SIG-M5 treated with dmso at 0.1 percent for 504 hours (cell line): Measurements from ENCODE around the gene CLDN16.

Source experiments
- DNase-seq: peaks from one replicate; lab custom pipeline; 2025; ENCODE audit not compliant: unreplicated experiment; lab: John Stamatoyannopoulos, UW

The CLDN16 gene, protein sequence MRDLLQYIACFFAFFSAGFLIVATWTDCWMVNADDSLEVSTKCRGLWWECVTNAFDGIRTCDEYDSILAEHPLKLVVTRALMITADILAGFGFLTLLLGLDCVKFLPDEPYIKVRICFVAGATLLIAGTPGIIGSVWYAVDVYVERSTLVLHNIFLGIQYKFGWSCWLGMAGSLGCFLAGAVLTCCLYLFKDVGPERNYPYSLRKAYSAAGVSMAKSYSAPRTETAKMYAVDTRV

GRCh38 chr3:190387578-190388213 lies at the start of gene CLDN16:
CLDN16 (plus strand) TSS chr3:190388163; CDS start chr3:190388330, 167 bp downstream.
- DNase-seq = no peak

GRCh38 chr3:190338717-190339116 lies 49.2 kb upstream of the CLDN16 start:
- DNase-seq = no peak

DNA sequence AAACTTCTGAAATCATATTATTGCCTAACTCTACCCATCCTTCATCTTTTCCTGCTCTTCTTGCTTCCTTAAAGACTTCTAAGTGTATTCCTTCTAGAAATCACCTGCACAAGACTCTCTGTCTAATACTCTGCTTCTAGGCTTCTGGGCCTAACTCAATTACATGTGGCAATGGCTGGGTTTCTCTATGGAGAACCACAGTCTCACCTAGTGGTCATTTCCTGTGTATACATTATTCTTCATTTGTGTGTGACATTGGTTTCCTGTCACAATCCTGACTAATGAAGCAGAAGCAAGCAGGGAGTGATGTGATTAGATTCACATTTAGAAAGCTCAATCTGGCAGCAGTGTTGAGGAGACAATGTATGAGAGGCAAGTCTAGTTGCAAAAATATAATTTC lies 48.8 kb upstream of the CLDN16 start:
- no peak for DNase-seq

DNA sequence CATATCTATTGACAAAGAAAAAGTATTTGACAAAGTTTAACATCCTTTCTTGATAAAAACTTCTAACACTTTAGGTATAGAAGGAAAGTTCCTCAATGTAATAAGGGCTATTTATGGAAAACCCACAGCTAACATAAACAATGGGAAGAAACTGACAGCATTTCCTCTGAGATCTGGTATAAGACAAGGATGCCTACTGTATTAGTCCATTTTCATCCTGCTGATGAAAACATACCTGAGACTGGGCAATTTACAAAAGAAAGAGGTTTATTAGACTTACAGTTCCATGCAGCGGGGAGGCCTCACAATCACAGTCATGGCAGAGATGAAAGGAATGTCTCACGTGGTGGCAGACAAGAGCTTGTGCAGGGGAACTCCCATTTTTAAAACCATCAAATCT lies 47.9 kb upstream of the CLDN16 start:
- no peak for DNase-seq

- DNase-seq = no peak
These were observed 42.7 kb upstream of the CLDN16 start for GRCh38 chr3:190345027-190345821.

GRCh38 chr3:190345878-190346277 lies 42.1 kb upstream of the CLDN16 start:
- no peak for DNase-seq

DNA sequence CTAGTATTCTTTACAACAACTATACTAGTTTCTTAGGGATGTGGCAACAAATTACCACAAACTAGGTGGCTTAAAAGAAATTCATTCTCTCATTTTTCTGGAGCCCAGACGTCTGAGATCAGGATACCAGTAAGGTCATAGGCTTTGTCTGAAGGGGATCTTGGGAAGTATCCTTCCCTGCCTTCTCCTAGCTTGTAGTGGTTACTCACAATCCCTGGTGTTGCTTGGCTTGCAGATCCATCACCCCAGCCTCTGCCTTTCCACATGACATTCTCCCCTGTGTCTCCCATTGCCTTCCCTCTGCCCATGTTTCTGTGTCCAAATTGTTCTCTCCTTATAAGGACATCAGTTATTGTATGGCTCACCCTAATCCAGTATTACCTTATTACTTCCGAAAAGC lies 41.4 kb upstream of the CLDN16 start:
- DNase-seq = no peak

- DNase-seq = no peak
These were observed 35.0 kb upstream of the CLDN16 start for GRCh38 chr3:190352861-190353457.

DNA sequence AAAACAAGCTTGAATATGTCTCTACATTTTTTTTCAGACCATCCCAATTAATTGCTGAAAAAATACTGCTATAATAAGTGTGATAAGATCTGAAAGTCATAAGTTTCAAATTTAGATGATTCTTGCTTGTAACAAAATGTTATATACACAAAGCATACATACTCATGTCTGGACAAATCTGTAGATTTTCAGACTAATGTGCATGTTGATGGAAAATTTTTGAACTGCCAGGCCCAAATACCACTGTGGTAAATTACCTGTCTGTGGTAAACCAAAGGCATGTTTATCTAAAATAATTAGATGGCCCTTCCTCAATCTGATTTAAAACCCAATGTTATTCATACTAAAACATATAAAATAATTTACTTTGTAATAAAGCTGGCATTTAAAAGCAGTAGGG lies 31.7 kb upstream of the CLDN16 start:
- no peak for DNase-seq

DNA sequence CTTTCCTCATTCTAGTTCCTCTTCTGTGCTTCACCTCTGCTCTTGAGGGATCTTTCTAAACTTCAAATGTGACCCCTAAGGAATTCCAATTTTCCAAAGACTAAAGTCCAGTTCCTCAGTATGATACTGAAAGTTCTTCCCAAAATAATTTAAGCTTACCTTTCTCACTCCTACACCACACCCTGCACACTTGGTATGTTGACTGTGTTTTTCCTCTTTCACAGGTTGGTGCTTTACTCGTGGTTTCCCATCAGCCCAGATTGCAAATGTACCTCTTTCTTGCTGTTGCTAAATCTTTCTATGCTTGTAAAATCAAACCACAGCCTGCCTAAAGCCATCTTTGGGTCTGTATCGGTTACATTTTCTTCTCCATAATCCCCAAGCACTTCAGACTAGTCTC lies 30.5 kb upstream of the CLDN16 start:
- DNase-seq = no peak

DNA sequence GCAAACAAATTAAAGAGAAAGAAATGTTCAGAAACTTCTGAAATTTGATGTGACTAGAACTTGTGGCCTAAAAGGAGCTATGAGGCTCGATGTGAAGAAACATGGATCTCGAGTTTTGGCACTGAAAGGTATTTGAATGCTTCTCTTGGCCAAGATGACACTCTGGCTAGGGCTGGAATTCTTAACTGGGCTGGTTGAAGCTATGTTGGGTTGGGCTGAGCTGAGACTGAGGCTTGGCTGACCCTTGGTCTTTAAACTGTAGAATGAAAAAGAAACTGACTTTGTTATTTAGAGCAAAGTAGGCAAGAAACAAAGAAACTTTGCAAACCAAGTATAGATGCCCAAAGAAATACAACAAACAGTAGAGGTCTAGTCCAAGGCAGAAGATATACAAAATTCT lies 28.1 kb upstream of the CLDN16 start:
- DNase-seq = no peak

- no peak for DNase-seq
These were observed 27.7 kb upstream of the CLDN16 start for GRCh38 chr3:190360228-190360627.

- no peak for DNase-seq
These were observed 26.2 kb upstream of the CLDN16 start for GRCh38 chr3:190361791-190362190.

- no peak for DNase-seq
These were observed 25.7 kb upstream of the CLDN16 start for GRCh38 chr3:190362258-190362657.

DNA sequence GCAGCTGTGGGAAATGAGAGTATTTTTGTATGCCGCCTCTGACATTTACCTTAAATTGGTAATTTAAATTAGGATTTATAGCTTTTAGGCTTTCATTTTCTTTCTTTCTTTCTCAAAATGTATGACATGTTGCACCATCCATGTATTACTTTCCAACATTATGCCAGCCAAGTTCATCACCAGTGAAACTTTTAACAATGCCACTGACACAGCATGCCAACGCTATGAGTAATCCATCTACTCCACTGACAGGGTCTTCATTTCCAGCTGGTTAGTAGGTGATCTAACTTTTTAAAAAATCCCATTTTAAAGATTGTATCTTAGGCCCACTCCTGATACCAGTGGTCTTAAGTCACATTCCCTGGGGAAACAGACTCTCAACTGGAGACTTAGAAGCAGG lies 21.8 kb upstream of the CLDN16 start:
- DNase-seq = no peak

DNA sequence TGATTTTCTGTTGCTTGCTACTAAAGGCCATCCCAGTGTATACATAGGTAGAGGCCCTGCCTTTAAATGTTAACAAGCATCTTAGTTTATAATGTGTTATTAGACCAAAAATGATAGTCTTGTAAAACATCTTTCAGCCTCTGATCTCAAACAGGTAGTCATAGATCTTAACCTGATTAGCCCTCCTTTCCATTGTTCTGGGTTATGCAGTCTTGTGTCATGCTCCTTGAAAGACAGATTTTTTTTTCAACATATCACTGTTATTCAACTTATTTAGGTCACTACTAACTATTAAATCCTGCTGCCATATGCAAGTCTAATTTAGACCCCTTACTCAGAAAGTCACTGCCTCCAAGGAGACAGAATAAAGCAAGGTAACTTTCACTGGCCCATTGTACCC lies 19.1 kb upstream of the CLDN16 start:
- DNase-seq = no peak

GRCh38 chr3:190369668-190370295 lies 18.2 kb upstream of the CLDN16 start:
- DNase-seq = no peak

DNA sequence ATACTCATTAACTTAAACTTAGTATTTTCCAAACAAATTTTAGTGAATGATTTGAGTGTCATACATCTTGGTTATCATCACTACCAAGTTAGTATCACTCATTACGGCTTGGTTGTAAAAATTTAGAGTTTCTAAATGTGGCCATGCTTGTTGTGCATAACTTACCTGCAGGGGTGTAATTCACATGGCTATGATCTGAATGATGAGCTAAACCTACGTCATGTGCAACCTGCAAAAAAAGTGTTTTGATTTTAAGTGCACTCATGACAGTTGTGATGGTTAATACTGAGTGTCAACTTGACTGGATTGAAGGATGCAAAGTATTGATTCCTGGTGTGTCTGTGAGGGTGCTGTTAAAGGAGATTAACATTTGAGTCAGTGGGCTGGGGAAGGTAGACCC lies 17.6 kb upstream of the CLDN16 start:
- DNase-seq = no peak

DNA sequence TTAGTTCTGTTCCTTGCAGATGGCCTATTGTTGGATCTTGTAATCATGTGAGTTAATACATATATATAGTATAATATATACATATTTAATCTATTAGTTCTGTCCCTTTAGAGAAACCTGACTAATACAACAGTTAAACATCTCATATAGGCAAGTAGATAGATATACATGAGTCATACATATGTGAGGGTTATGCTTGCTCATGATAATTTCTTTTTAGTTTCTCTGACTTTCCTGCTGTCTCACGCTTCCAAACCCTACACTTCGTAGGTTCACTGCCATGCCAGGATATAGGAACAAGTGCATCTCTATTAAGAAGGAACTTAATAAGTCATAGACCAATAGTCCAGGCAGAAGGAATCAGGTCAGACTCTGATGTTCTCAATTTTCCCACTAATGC lies 16.8 kb upstream of the CLDN16 start:
- no peak for DNase-seq

- peak; percentile 28 for DNase-seq
These were observed 12.7 kb upstream of the CLDN16 start for GRCh38 chr3:190375246-190375645.

DNA sequence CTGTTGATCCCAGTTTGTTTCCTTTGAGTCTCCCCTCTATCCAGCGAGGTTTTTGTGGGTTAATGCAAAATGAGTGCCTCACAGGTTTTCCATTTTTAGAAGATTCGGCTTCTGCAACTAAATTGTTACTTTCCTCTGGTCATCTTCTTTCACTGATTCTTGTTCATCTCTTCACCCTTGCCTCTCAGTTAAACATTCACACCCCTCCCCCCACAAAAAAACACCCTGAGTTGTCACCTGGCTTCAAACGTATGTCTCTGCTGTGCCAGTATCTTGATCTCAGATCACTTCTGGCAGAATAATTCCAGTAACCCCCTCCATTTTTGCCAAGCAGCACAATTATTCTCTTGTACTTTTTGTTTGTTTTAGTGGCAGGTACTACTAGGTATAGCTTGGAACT lies 12.3 kb upstream of the CLDN16 start:
- DNase-seq = no peak
